ENCODE results near the gene TESK2. TPM values are rescaled to one million over a fixed set of nuclear protein-coding genes. Genes with fewer than 3 reads are reported as not detected.

Gene TESK2
- total and polyA plus RNA-seq, 2 of the 13 experiments (the other 11 are each of a cell fraction or from before 2014, with no cell fraction given): 5.5 to 9.6 TPM

DNA sequence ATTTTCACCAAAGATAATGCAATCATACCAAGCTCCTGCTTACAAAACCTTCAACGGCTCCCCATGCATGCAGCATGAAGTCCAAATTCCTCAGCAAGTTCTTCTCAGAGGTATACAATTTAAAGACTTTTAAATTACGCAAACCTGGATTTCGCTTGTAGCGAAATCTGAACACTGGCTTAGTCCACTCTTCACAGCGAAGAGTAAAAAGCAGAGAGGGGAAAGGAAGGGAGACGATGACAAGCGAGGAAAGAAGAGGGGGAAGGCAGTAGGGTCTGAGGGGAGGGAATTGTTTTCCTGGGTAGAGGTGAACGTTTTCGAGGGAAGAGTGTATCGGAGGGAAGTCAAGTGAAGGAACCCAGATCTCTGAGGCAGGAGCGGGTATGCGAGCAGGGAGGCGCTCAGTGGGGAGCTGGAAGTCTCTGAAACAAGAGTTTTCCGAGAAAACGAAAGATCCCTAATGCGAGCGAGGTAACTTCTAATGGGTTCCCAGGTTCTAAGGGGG lies 790 bp downstream of the TESK2 start (continued):
- no peak for TF ChIP-seq ZBTB40 (IDR thresholded peaks at IDR 0.05)
- no peak for TF ChIP-seq ZBTB40 (CRISPR knock-in tag; IDR thresholded peaks at IDR 0.05)
- TF ChIP-seq RFXANK (CRISPR knock-in tag; IDR thresholded peaks at IDR 0.05): no peak
- TF ChIP-seq NR0B2 (CRISPR knock-in tag; IDR thresholded peaks at IDR 0.05): no peak
- no peak for TF ChIP-seq ARHGAP35 (CRISPR knock-in tag; IDR thresholded peaks at IDR 0.05; ENCODE audit: borderline replicate concordance)
- no peak for TF ChIP-seq ZNF549 (CRISPR knock-in tag; IDR thresholded peaks at IDR 0.05)
- TF ChIP-seq, protein P1, sequence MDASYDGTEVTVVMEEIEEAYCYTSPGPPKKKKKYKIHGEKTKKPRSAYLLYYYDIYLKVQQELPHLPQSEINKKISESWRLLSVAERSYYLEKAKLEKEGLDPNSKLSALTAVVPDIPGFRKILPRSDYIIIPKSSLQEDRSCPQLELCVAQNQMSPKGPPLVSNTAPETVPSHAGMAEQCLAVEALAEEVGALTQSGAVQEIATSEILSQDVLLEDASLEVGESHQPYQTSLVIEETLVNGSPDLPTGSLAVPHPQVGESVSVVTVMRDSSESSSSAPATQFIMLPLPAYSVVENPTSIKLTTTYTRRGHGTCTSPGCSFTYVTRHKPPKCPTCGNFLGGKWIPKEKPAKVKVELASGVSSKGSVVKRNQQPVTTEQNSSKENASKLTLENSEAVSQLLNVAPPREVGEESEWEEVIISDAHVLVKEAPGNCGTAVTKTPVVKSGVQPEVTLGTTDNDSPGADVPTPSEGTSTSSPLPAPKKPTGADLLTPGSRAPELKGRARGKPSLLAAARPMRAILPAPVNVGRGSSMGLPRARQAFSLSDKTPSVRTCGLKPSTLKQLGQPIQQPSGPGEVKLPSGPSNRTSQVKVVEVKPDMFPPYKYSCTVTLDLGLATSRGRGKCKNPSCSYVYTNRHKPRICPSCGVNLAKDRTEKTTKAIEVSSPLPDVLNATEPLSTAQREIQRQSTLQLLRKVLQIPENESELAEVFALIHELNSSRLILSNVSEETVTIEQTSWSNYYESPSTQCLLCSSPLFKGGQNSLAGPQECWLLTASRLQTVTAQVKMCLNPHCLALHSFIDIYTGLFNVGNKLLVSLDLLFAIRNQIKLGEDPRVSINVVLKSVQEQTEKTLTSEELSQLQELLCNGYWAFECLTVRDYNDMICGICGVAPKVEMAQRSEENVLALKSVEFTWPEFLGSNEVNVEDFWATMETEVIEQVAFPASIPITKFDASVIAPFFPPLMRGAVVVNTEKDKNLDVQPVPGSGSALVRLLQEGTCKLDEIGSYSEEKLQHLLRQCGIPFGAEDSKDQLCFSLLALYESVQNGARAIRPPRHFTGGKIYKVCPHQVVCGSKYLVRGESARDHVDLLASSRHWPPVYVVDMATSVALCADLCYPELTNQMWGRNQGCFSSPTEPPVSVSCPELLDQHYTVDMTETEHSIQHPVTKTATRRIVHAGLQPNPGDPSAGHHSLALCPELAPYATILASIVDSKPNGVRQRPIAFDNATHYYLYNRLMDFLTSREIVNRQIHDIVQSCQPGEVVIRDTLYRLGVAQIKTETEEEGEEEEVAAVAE (CRISPR knock-in tag; IDR thresholded peaks at IDR 0.05; ENCODE audit: borderline replicate concordance): no peak
- no peak for TF ChIP-seq THAP9 (CRISPR knock-in tag; IDR thresholded peaks at IDR 0.05; ENCODE audit: borderline replicate concordance)
